HG03520 (cell line): Measurements from ENCODE around the gene POLD2.
"Not testable (repeated sequence)": the region's sequence is repeated elsewhere in the genome, so short reads cannot be mapped to it uniquely, and the experiment has no call there.

ENCODE experiments used
- ATAC-seq: cut with Tn5 transposase; IDR thresholded peaks from one replicate; pipeline ENCODE4 v1.9.1; 2021; ENCODE audit warnings: mild to moderate bottlenecking, moderate library complexity; ENCODE audit not compliant: unreplicated experiment

Gene POLD2

DNA sequence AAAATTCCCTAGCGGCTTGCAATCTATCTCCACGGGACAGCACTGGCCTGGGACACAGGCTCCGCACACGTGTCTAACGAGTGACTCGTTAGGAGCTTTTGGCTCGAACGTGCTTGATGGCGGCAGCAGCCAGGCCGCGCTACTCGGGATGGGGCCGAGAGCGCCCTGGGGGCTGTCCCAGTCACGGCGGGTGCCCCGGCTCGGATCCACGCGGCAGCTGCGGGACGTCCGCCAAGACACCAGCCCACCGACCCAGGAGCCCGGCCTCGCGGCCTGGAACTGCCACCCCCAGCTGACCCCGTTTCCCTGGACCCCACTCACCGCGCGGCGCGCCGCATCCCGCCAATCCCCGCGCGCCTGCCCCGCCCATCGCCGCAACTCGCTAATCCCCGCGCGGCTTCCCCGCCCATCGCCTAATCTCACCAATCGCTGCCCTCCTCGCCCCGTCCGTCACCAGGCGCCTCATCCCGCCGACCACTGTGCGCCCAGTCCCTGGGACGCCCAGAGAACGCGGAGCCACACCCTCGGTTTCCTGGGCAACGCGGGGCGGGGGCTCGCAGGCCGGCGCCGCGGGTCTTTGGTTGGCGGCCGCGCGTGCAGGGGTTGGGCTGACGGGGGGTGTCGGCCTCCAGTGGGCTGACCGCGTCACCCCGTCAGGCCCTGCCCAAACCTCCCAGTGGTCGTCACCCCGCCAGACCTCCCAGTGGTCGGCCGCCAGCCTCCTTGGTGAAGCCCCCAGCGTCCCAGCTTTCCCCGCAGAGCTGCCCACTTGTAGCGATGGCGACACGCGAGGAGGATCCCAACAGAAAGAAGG is at the start of gene POLD2:
Gene POLD2 (minus strand): TSS at position 359 of the 814 bp plus-strand sequence. CDS start 1,495 bp downstream, outside the sequence.
- ATAC-seq = peak; percentile 98

DNA sequence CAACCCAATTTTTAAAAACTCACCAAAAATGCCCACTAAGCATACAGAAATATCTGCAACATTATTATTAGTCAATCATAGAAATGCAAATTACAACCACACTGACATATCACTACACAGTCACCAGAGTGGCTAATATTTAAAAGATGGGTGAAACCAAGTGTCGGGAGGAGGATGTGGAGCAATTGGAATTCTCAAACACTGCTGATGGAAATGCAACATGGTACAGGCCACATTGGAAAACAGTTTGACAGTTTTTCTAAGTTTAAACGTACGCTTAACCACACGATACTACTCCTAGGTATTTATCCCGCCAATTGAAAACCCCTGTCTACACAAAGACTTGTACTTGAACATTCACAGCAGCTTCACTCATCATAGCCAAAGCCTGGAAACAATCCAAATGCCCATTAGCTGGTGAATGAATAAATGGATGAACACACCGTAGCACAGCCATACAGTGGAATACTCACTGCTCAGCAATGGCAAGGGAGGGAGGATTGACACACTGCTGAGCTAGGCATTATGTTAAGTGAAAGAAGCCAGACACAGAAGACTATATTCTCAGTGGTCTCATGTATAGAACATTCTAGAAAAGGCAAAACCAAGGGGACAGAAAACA is 49.6 kb upstream of the POLD2 start:
- ATAC-seq = no peak

GRCh38 chr7:44172352-44172751 is 49.0 kb upstream of the POLD2 start:
- ATAC-seq = no peak

- not testable (repeated sequence) for ATAC-seq
Measured at GRCh38 chr7:44171901-44172300, 48.6 kb upstream of the POLD2 start.

GRCh38 chr7:44167920-44168319 is 44.6 kb upstream of the POLD2 start:
- no peak for ATAC-seq

DNA sequence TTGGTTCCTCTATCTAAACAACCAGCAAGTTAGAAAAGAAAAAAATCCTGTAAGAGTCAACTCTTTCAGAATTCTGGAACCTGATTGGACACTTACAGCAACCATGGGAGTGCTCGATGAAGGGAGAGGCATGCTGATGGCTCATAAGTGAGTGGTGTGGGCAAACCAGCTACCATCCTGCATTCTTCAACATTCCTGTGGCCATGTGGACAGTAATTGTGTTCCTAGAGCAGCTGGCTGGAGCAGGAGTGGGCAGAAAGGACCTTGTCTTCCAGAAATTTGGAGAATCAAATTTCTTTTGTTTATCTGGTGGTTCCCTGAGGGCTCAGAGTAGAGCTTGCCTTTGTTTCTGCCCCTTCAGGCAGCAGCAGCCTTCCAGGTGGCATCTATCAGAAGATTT is 40.2 kb upstream of the POLD2 start:
- ATAC-seq = no peak

GRCh38 chr7:44162785-44163395 is 39.5 kb upstream of the POLD2 start:
- no peak for ATAC-seq

- no peak for ATAC-seq
Measured at GRCh38 chr7:44162179-44162578, 38.8 kb upstream of the POLD2 start.

DNA sequence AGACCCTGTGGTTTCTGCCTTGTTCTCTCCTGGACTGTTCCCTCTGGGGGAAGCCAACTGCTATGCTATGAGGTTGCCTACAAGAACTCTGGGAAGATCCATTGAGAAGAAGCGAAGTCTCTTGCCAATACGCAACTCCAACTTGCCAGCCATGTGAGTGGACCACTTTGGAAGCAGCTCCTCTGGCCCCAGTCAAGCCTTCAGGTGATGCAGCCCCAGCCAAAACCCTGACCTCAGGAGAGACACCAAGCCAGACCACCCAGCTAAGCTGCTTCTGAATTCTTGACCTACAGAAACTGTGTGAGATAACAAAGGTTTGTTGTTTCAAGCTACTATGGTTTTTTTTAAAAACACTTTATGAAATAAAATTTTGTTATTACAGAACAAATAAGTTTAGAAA is 38.0 kb upstream of the POLD2 start:
- ATAC-seq = no peak

DNA sequence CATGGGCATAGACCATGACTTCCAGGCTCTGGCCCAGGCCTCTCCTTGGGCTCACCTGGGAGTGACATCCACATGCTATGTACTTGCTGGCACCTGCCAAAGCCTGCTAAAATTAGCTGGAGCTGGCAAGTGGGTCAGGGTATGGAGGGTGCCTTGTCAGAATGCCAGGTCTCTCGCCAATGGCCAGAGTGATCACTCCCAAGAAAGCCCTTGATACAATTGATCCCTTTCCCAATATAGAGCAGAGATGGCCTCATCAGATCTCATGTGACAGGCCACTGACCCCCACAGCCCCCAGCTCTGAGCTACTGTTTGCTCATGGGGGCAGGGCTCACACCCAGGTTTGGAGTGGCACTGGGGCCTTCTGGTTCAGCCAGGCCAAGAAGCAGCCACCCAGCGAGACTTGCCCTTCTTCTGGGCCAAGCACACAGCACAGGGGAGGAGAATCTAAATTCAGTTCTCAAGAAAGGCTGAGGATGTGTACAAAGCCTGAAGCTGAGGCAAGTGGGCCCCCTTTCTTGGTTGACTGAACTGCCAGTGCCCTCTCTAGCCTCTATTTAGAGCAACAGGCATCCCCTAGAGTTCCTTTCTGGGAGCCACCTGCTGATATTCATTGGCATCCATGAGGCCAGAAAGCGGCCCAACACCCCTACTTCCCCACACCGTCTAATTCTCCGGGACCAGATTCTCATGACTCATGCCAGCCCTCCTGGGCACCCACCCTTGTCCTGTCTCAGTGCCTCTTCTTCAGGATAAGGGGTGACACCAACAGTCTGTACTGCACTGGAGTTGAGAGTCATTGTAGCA is 36.7 kb upstream of the POLD2 start:
- ATAC-seq = no peak

- ATAC-seq = no peak
Measured at GRCh38 chr7:44158873-44159631, 35.7 kb upstream of the POLD2 start.

- no peak for ATAC-seq
Measured at GRCh38 chr7:44158096-44158872, 34.9 kb upstream of the POLD2 start.

DNA sequence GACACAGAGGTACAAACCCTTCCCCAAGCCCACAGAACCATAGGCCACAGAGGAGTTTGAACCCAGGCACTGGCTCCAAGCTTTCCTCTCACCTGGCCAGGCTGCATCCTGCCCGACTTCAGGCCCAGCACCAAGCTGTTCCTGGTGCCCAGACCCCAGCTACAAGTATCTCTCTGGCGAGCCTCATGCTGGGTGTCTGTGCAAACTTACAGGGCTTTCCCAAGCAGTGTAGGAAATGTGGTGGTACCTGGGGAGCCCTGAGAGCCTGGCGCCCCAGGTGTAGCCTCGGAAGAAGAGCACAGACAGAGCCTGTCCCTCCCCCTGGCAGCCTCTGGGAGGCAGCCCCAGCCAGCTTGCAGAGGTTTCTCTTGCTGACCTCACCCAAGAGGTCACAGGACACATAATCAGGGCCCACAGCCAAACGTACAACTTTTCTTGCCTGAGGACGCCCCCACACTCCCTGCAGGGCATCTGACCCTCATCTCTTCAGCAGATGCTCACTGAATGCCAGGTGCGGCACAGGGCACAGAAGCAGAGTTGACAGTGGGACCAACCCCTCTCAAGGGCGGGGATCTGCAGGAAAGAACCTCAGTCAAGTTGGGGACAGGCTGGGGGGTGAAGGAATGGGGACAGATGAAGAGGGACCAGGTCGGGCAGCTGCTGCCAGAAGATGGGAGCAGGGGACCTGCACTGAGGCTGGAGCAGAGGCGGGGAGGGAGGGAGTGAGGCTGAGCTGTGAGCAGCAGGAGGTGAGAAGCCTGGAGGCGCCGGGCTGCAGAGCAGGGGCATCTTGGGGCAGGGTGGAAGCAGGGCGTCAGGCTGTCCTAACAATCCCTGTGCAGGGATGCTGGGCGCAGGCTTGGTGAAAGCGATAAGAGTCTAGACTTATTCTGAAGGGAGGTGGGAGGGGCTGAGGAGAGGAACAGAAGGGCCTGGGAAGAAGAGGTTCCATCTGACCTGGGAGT is 34.0 kb upstream of the POLD2 start:
- no peak for ATAC-seq

GRCh38 chr7:44156453-44157010 is 33.2 kb upstream of the POLD2 start:
- ATAC-seq = no peak

DNA sequence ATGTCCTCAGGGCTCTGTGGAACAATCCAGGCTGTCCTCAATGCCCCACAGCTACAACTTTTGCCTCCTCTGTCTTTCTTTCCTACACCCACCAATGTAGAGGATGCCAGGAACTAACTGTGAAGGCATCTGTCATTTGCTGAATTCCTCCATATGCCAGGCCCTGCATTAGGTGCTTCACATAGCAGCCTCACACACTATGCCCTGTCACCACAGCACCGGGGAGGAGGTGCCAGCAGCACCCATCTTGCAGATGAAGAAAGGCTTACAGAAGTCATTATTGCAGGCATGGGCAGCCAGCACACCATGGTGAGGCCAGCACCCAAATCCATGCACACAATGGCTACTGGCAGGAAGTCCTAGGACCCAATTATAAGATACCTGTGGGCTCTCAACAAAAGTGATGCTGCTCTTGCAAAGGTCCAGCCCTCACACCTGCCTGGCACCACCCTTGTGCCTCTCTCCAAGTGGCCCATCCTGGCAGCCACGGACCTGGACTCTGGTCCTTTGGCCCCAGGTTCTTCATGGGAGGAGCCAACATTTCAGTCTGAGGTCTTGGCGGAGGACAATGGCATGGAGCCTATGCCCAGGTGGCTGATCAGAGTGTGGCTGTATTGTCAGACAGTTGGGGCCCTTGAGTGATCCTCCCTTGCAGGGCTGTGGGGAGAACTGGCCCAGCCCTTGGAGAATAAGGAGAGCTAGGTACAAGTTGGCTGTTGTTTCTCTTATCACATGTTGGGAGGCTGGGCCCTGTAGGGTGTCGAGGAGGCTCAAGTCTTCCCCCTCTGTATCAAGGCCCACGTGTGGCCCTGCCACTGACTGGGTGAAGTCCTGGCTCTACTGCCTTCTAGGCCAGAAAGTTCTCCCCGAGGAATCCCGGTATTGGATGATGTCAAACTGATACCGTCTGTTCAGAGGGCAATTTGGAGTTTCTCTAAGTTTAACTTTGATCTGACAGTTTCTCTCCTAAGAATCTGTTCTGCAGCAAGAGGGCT is 32.1 kb upstream of the POLD2 start:
- no peak for ATAC-seq

DNA sequence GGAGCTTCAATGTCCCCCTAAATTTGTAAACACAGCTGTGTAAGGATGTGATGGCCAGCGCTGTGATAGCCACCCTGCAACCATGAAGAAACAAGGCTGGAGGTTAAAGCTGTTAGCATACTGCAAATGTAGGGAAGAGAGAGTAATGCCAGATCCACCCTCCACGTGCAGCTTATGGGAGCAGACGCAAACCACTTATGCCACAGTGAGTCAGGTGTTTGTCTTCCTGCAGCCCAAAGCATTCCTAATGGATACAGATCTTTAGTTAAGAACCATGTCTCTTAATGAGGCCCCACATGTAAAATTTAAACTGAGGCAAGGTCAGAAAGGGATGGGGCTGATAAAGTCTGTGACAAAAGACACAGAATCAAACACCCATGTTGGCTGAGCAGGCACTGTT is 31.4 kb upstream of the POLD2 start:
- no peak for ATAC-seq

DNA sequence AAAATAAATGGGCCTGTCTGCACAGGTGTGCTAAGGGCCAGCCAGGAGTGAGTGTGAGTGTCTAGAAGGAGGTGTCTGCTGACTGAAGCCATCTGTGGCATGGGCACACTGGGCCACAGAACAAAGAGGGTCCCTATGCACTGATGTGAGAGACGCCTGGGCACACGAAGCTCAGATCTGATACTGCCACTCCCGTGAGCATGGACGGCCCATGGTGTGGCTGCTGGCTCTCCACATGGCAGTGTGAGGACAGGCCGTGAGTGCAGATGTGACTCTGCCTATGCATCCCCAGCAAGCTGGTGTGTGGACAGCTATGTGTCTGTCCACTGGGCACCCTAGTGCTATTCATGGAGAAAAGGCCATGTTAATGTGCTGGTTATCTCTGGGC is 30.6 kb upstream of the POLD2 start:
- no peak for ATAC-seq
